Measurements from ENCODE around the gene TEKT3.

TEKT3 gene

DNA sequence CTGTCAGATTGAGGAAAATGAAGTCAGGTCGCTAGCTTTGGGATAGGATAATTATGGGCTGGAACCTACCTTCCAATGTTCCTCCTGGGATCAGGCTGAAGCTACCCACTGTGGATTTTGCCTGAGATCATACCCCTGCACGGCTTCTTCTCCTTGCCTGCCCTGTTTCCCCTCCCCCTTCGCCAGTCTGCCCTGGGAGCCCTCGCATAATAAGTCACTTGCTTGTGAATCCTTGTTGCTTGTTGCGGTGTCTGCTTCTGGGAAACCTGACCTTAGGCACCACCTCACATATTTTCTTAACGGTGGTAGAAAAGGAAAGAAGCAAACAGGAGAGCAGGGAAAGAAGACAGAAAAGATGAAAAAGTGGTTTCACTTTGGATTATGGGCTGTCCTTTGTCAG is 63.0 kb downstream of the TEKT3 start:
- in situ Hi-C loops (cut with HindIII; ENCODE audit: low sequenced_read_pairs): no loop called here
- TF ChIP-seq, protein P1, sequence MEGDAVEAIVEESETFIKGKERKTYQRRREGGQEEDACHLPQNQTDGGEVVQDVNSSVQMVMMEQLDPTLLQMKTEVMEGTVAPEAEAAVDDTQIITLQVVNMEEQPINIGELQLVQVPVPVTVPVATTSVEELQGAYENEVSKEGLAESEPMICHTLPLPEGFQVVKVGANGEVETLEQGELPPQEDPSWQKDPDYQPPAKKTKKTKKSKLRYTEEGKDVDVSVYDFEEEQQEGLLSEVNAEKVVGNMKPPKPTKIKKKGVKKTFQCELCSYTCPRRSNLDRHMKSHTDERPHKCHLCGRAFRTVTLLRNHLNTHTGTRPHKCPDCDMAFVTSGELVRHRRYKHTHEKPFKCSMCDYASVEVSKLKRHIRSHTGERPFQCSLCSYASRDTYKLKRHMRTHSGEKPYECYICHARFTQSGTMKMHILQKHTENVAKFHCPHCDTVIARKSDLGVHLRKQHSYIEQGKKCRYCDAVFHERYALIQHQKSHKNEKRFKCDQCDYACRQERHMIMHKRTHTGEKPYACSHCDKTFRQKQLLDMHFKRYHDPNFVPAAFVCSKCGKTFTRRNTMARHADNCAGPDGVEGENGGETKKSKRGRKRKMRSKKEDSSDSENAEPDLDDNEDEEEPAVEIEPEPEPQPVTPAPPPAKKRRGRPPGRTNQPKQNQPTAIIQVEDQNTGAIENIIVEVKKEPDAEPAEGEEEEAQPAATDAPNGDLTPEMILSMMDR (IDR thresholded peaks at IDR 0.05; ENCODE audit: low read depth, low read length, missing control alignments): no peak
- DNase-seq (ENCODE audit: low read depth): no peak
- H3K4me3 ChIP-seq (ENCODE audit: low read depth, low read length): peak overlapping the region; percentile 17

DNA sequence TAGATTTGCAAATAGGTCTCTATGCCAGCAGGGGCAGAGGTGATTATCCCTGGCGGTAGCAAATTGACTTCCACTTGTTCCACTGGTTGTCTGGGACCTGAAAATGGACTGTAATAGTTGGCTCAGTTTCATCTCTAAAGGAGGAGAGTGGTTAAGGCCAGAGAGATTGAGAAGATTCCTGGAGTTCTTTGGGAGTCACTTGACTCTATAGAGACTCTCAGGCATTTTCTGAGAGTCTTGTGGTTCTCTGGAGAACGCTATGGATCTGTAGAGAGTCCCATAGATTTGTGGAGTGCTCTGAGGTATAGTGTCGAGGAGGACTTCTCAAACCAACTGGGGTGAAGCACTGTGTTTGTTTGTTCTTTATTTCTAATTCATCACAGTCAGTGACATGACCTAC is 67.4 kb downstream of the TEKT3 start:
- DNase-seq (ENCODE audit: low read depth): no peak
- in situ Hi-C loops (cut with HindIII; ENCODE audit: low sequenced_read_pairs): loop anchor here (25.0 kb wide), 1 partner anchor 213 kb away; no protein-coding TSS in a partner anchor
- no peak overlapping the region for H3K4me3 ChIP-seq (ENCODE audit: low read depth, low read length)
- TF ChIP-seq, protein P1 (IDR thresholded peaks at IDR 0.05; ENCODE audit: low read depth, low read length, missing control alignments): no peak

DNA sequence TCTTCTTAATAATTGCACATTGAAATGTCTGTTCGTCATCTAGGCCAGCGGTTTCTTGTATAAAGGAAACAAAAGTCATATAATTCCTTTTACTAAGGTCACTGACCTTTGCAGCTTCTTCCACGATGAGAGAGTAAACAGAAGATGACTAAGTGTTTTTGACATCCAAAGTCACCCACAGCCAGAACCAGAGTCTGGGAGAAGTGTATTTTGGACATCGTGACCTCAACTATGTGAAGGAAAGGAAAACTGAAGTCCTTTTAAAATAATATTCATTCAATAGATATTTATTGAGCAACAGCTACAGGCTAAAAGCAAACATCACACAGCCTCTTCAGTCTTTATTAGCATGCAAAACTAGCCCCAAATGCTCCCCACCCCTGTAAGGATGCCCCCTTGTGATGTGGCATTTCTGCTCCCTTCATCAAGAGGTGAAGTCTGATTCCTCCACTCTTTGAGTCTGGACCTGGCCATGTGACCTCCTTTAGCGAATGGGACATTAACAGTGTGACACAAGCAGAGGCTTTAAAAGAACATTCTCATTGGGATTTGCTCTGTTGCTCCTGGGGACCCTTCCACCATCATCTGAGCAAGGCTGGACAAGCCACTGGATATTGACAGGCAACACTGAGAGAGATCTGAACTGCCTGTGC is 68.1 kb downstream of the TEKT3 start:
- TF ChIP-seq, protein P1 (IDR thresholded peaks at IDR 0.05; ENCODE audit: low read depth, low read length, missing control alignments): no peak
- in situ Hi-C loops (cut with HindIII; ENCODE audit: low sequenced_read_pairs): loop anchor here (25.0 kb wide), 1 partner anchor 214 kb away; no protein-coding TSS in a partner anchor
- no peak overlapping the region for H3K4me3 ChIP-seq (ENCODE audit: low read depth, low read length)
- DNase-seq (ENCODE audit: low read depth): no peak

DNA sequence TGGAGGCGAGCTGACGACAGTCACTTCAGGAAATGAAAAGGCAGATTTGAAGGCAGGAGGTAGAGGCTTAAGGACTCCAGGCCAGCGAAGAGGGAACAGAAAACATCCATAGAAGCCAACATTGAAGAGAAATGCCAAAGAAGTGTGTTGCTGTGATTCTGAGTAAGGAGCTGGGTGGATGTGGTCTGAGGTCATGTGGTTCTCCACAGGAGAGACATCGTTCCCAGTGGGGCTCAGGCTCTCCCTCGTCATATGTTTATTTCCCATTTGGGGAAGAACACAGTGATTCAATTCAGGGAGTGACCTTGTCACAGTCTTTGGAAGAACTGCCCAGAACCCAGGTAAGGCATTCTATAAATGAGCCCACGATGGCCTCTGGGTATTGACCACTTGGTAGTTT is 69.7 kb downstream of the TEKT3 start:
- H3K4me3 ChIP-seq (ENCODE audit: low read depth, low read length): no peak overlapping the region
- DNase-seq (ENCODE audit: low read depth): no peak
- in situ Hi-C loops (cut with HindIII; ENCODE audit: low sequenced_read_pairs): loop anchor here (25.0 kb wide), 1 partner anchor 216 kb away; no protein-coding TSS in a partner anchor
- TF ChIP-seq, protein P1 (IDR thresholded peaks at IDR 0.05; ENCODE audit: low read depth, low read length, missing control alignments): no peak

DNA sequence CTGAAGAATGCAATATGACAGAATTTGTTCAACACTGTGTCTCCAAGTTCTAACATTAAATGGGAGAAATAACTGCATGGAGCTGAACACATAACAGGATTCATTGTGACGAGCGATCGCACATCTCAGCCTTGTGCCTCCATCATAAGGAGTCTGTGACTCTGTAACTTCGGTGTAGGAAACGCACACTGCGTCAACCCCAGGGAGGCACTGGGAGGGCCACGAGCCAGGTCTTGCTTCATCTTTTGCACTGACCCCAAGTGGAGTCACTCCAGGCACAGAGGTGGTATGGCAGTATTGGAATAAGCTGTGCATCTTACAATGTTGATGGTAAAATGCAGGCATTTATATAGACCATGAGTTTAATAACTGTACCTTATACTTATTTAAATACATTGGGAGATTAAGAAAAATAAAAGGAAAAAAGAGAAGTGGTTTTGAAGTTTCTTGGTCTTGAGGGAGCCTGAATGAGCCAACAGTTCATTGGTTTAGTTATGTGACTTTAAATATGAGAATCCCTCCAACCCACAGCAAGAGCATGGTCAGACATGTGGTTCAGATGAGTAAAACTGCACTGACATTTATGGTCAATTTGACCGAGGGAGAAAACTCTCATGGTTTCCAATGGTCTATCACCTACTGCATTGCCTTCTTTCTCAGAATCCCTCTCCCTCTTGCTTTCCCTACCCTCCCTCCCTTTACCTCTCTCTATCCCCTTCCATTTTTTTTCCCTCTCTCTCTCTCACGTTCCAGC is 70.6 kb downstream of the TEKT3 start:
- in situ Hi-C loops (cut with HindIII; ENCODE audit: low sequenced_read_pairs): loop anchor here (25.0 kb wide), 1 partner anchor 216 kb away; no protein-coding TSS in a partner anchor
- TF ChIP-seq, protein P1 (IDR thresholded peaks at IDR 0.05; ENCODE audit: low read depth, low read length, missing control alignments): no peak
- DNase-seq (ENCODE audit: low read depth): no peak
- H3K4me3 ChIP-seq (ENCODE audit: low read depth, low read length): no peak overlapping the region

DNA sequence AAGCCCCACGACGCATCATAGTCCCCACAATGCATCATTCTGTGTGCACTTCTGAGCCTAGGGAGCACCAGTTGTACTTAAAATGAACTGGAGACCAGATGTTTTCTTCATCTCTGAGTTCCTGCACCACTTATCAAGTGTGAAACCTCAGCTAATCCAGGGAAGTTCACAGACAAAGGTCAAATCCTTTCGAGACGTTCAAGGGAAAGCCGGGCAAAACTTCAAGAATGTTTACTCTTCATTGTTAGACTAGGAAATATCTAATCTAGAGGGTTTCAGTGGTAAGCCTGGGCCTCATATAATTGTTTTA is 71.7 kb downstream of the TEKT3 start:
- in situ Hi-C loops (cut with HindIII; ENCODE audit: low sequenced_read_pairs): loop anchor here (25.0 kb wide), 1 partner anchor 218 kb away; no protein-coding TSS in a partner anchor
- TF ChIP-seq, protein P1 (IDR thresholded peaks at IDR 0.05; ENCODE audit: low read depth, low read length, missing control alignments): no peak
- DNase-seq (ENCODE audit: low read depth): no peak
- no peak overlapping the region for H3K4me3 ChIP-seq (ENCODE audit: low read depth, low read length)
